DMS 273 (cell line): ENCODE data around the gene PXYLP1.
"Not testable (repeated sequence)": the region's sequence is repeated elsewhere in the genome, so short reads cannot be mapped to it uniquely, and the experiment has no call there.

ENCODE experiments used
- DNase-seq: peaks from one replicate; lab custom pipeline; 2025; ENCODE audit not compliant: unreplicated experiment; lab: John Stamatoyannopoulos, UW

Gene PXYLP1

GRCh38 chr3:141291559-141292355 is 60.1 kb downstream of the PXYLP1 start:
- no peak for DNase-seq

- no peak for DNase-seq
Measured at GRCh38 chr3:141292356-141293058, 60.9 kb downstream of the PXYLP1 start.

GRCh38 chr3:141294301-141294700 is 62.7 kb downstream of the PXYLP1 start:
- no peak for DNase-seq

GRCh38 chr3:141294848-141295247 is 63.2 kb downstream of the PXYLP1 start:
- no peak for DNase-seq

- DNase-seq = not testable (repeated sequence)
Measured at GRCh38 chr3:141300426-141300825, 68.8 kb downstream of the PXYLP1 start.

- DNase-seq = peak; percentile 36
Measured at GRCh38 chr3:141302364-141303141, 70.9 kb downstream of the PXYLP1 start.

- peak; percentile 95 for DNase-seq
Measured at GRCh38 chr3:141303481-141304223, 72.0 kb downstream of the PXYLP1 start.

GRCh38 chr3:141305436-141305835 is 73.8 kb downstream of the PXYLP1 start:
- peak; percentile 92 for DNase-seq

- DNase-seq = peak; percentile 16
Measured at GRCh38 chr3:141306276-141306675, 74.7 kb downstream of the PXYLP1 start.

- DNase-seq = no peak
Measured at GRCh38 chr3:141306922-141307321, 75.3 kb downstream of the PXYLP1 start.

GRCh38 chr3:141307351-141308059 is 75.9 kb downstream of the PXYLP1 start:
- DNase-seq = peak; percentile 59

- DNase-seq = peak; percentile 98
Measured at GRCh38 chr3:141308588-141309218, 77.1 kb downstream of the PXYLP1 start.

- DNase-seq = no peak
Measured at GRCh38 chr3:141311170-141311495, 79.5 kb downstream of the PXYLP1 start.

- peak; percentile 100 for DNase-seq
Measured at GRCh38 chr3:141311496-141312353, 80.1 kb downstream of the PXYLP1 start.

GRCh38 chr3:141312354-141313092 is 80.9 kb downstream of the PXYLP1 start:
- no peak for DNase-seq

GRCh38 chr3:141313093-141313683 is 81.6 kb downstream of the PXYLP1 start:
- no peak for DNase-seq

GRCh38 chr3:141314415-141314814 is 82.8 kb downstream of the PXYLP1 start:
- DNase-seq = not testable (repeated sequence)

- DNase-seq = no peak
Measured at GRCh38 chr3:141316851-141317250, 85.2 kb downstream of the PXYLP1 start.
